K562 (cell line): ENCODE measurements around the gene COL15A1. TPM values are rescaled to one million over a fixed set of nuclear protein-coding genes. Genes with fewer than 3 reads are reported as not detected.

Experiments
- ATF1 ChIP-seq, 2 experiments: fragments of 450-650 bp in 1 of 2; IDR thresholded peaks; 2 replicates each; pipeline ENCODE4 v1.6.1; 2016; ENCODE audit warnings: missing compliant biosample characterization in 1 of 2, missing genetic modification characterization in 1 of 2
- PTTG1 ChIP-seq: fragments of 450-650 bp; IDR thresholded peaks from 2 replicates; pipeline ENCODE4 v1.6.1; 2016; ENCODE audit warnings: low read depth, mild to moderate bottlenecking, missing genetic modification characterization, missing compliant biosample characterization
- ZNF3 ChIP-seq: fragments of 250-450 bp; sonication (Bioruptor Pico); IDR thresholded peaks from 2 replicates; pipeline ENCODE4 v1.5.0; 2021; ENCODE audit warnings: mild to moderate bottlenecking, moderate library complexity
- polyA plus RNA-seq, 8 experiments: library from polyadenylated mRNA; depleted of rRNA in 4 of 8; stranded (reverse) in 5 of 8; unstranded in 3 of 8; fragments of >200 nt; fragmentation: Nextera tagmentation in 2 of 8; fragmentation: Illumina TruSeq in 1 of 8; extraction: Ambion mirVana in 2 of 8; extraction: Trizol in 1 of 8; gene quantifications; 2 replicates each; pipeline versions ENCODE4 v1.2.1 to v1.2.3, GENCODE V29; 2011 to 2014; ENCODE audit warnings: inconsistent platforms in 1 of 8, missing spikeins in 1 of 8
- total RNA-seq, 7 experiments: library from RNA; depleted of rRNA in 6 of 7; stranded (reverse); fragments of >200 nt in 6 of 7; fragmentation: Illumina TruSeq in 2 of 7; extraction: Trizol in 2 of 7; gene quantifications; 2 replicates each; pipeline versions ENCODE4 v1.2.1 to v1.2.3, GENCODE V29; 2011 to 2021; ENCODE audit warnings: low replicate concordance in 1 of 7
- TF ChIP-seq, protein P1 (sequence below), 2 experiments: fragments of 450-650 bp in 1 of 2; sonication (generic) in 1 of 2; formaldehyde crosslinking in 1 of 2; IDR thresholded peaks; 2 replicates each; pipeline versions ENCODE4 v1.7.1 to v1.9.0; 2016 to 2022; ENCODE audit warnings: inconsistent platforms in 1 of 2, mild to moderate bottlenecking in 1 of 2, missing genetic modification reagents in 1 of 2
- TF ChIP-seq, protein P2 (sequence below): sonication (generic); formaldehyde crosslinking; IDR thresholded peaks from 2 replicates; pipeline ENCODE4 v1.8.1; 2023; ENCODE audit warnings: mild to moderate bottlenecking, missing genetic modification reagents
- TF ChIP-seq, protein P3 (sequence below), 2 experiments: fragments of 200-800 bp in 1 of 2; sonication (Bioruptor generic) in 1 of 2; sonication (generic) in 1 of 2; formaldehyde crosslinking in 1 of 2; IDR thresholded peaks in 1 of 2; conservative IDR thresholded peaks in 1 of 2; 2 replicates each; pipeline versions ENCODE4 v1.5.0 to v1.6.1; 2016 to 2020; ENCODE audit warnings: missing compliant biosample characterization in 1 of 2, missing genetic modification characterization in 1 of 2, missing genetic modification reagents in 1 of 2
- TF ChIP-seq, protein P4 (sequence below): fragments of 450-650 bp; IDR thresholded peaks from 2 replicates; pipeline ENCODE4 v1.6.1; 2018; ENCODE audit not compliant: partially characterized antibody

Gene COL15A1
- total and polyA plus RNA-seq, 9 of the 15 experiments (the other 6 are each of a cell fraction or from before 2014, with no cell fraction given) = 0.46 to 5.1 (median 2.6) TPM

DNA sequence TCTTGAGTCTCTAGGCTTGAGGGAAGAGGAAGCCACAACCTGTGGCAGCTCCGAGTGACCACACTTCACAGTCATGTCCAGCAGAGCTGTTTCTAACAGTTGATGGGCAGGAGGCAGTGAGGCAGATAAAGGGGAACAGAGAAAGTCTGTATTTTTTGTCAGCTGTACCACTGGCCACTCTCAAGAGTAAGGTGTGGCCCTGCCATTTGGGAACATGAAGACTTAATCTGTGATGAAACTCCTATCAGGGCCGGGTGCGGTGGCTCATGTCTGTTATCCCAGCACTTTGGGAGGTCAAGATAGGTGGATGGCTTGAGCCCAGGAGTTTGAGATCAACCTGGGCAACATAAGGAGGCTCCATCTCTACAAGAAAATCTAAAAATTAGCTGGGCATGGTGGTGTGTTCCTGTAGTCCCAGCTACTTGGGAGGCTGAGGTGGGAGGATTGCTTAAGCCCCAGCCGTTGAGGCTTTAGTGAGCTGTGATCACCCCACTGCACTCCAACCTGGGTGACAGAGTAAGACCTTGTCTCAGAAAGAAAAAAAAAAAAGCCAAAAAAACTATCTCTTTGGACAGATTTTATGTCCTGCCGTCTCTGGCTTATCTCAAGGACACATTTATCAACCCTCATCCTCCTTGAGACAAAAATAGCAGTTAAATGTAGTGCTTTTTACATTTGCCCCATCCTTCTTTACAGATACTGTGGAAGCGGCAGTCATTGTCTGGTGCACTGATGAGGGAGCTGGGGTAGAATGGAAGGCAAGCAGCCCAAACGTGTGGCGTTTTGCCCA, 11.9 kb upstream of the COL15A1 start (continued):
- TF ChIP-seq, protein P1, sequence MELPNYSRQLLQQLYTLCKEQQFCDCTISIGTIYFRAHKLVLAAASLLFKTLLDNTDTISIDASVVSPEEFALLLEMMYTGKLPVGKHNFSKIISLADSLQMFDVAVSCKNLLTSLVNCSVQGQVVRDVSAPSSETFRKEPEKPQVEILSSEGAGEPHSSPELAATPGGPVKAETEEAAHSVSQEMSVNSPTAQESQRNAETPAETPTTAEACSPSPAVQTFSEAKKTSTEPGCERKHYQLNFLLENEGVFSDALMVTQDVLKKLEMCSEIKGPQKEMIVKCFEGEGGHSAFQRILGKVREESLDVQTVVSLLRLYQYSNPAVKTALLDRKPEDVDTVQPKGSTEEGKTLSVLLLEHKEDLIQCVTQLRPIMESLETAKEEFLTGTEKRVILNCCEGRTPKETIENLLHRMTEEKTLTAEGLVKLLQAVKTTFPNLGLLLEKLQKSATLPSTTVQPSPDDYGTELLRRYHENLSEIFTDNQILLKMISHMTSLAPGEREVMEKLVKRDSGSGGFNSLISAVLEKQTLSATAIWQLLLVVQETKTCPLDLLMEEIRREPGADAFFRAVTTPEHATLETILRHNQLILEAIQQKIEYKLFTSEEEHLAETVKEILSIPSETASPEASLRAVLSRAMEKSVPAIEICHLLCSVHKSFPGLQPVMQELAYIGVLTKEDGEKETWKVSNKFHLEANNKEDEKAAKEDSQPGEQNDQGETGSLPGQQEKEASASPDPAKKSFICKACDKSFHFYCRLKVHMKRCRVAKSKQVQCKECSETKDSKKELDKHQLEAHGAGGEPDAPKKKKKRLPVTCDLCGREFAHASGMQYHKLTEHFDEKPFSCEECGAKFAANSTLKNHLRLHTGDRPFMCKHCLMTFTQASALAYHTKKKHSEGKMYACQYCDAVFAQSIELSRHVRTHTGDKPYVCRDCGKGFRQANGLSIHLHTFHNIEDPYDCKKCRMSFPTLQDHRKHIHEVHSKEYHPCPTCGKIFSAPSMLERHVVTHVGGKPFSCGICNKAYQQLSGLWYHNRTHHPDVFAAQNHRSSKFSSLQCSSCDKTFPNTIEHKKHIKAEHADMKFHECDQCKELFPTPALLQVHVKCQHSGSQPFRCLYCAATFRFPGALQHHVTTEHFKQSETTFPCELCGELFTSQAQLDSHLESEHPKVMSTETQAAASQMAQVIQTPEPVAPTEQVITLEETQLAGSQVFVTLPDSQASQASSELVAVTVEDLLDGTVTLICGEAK (IDR thresholded peaks at IDR 0.05) = peak; percentile 16; the same call in 1 of the 2 replicates
- TF ChIP-seq, protein P1 (CRISPR knock-in tag; IDR thresholded peaks at IDR 0.05) = no peak
- TF ChIP-seq ZNF3 (CRISPR knock-in tag) (no peak; the same call in 1 of the 2 replicates), ATF1 (CRISPR knock-in tag; IDR thresholded peaks at IDR 0.05) (no peak), ATF1 (tag; IDR thresholded peaks at IDR 0.05) (peak; percentile 43; the same call in 1 of the 2 replicates), PTTG1 (tag) (no peak)
- TF ChIP-seq, protein P2, sequence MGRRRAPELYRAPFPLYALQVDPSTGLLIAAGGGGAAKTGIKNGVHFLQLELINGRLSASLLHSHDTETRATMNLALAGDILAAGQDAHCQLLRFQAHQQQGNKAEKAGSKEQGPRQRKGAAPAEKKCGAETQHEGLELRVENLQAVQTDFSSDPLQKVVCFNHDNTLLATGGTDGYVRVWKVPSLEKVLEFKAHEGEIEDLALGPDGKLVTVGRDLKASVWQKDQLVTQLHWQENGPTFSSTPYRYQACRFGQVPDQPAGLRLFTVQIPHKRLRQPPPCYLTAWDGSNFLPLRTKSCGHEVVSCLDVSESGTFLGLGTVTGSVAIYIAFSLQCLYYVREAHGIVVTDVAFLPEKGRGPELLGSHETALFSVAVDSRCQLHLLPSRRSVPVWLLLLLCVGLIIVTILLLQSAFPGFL (CRISPR knock-in tag) = no peak
- TF ChIP-seq, protein P3, sequence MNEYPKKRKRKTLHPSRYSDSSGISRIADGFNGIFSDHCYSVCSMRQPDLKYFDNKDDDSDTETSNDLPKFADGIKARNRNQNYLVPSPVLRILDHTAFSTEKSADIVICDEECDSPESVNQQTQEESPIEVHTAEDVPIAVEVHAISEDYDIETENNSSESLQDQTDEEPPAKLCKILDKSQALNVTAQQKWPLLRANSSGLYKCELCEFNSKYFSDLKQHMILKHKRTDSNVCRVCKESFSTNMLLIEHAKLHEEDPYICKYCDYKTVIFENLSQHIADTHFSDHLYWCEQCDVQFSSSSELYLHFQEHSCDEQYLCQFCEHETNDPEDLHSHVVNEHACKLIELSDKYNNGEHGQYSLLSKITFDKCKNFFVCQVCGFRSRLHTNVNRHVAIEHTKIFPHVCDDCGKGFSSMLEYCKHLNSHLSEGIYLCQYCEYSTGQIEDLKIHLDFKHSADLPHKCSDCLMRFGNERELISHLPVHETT (CRISPR knock-in tag; conservative IDR thresholded peaks at IDR 0.05 in 1 of 2, IDR thresholded peaks at IDR 0.05 in 1 of 2) = 0 out of 4 replicates have a peak, but pooled peaks of 1 of the 2 experiments have one; percentile 43
- TF ChIP-seq, protein P4, sequence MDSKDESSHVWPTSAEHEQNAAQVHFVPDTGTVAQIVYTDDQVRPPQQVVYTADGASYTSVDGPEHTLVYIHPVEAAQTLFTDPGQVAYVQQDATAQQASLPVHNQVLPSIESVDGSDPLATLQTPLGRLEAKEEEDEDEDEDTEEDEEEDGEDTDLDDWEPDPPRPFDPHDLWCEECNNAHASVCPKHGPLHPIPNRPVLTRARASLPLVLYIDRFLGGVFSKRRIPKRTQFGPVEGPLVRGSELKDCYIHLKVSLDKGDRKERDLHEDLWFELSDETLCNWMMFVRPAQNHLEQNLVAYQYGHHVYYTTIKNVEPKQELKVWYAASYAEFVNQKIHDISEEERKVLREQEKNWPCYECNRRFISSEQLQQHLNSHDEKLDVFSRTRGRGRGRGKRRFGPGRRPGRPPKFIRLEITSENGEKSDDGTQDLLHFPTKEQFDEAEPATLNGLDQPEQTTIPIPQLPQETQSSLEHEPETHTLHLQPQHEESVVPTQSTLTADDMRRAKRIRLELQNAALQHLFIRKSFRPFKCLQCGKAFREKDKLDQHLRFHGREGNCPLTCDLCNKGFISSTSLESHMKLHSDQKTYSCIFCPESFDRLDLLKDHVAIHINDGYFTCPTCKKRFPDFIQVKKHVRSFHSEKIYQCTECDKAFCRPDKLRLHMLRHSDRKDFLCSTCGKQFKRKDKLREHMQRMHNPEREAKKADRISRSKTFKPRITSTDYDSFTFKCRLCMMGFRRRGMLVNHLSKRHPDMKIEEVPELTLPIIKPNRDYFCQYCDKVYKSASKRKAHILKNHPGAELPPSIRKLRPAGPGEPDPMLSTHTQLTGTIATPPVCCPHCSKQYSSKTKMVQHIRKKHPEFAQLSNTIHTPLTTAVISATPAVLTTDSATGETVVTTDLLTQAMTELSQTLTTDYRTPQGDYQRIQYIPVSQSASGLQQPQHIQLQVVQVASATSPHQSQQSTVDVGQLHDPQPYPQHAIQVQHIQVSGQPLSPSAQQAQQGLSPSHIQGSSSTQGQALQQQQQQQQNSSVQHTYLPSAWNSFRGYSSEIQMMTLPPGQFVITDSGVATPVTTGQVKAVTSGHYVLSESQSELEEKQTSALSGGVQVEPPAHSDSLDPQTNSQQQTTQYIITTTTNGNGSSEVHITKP = peak; percentile 27
